C4-2B (cell line): ENCODE measurements around the gene COPG2.

ENCODE experiments used
- H3K27ac ChIP-seq: fragments of 450-650 bp; 2 replicates; pipeline ENCODE4 v1.5.1; 2017
- CTCF ChIP-seq: fragments of 450-650 bp; conservative IDR thresholded peaks from 2 replicates; pipeline ENCODE4 v1.5.1; 2017; ENCODE audit warnings: mild to moderate bottlenecking
- ZFX ChIP-seq: fragments of 450-650 bp; IDR thresholded peaks from 2 replicates; pipeline ENCODE4 v1.6.1; 2017

The COPG2 gene

GRCh38 chr7:130649004-130649790, 19.4 kb downstream of the COPG2 start:
- no peak overlapping the region for H3K27ac ChIP-seq
- TF ChIP-seq CTCF (no peak), ZFX (no peak)

- TF ChIP-seq CTCF (no peak), ZFX (no peak)
These were observed 20.0 kb downstream of the COPG2 start for GRCh38 chr7:130648580-130648979.

DNA sequence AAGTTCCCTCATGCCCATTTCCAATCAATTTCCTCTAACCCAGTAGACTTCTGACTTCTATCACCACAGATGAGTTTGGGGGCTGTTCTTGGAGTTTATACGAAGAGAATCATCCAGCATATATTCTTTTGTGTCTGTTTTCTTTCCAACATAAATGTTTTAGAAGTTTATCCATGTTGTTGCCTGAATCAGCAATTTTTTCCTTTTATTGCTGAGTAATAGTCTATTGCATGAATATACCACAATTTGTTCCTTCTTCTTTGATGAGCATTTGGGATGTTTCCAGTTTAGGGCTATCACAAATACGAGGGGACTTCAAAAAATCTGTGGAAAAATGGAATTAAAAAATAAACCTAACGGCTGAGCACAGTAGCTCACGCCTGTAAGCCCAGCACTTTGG, 26.2 kb downstream of the COPG2 start:
- no peak overlapping the region for H3K27ac ChIP-seq
- no peak for TF ChIP-seq ZFX
- TF ChIP-seq CTCF, result no peak

More at GRCh38 chr7:130648580-130648979, 20.0 kb downstream of the COPG2 start:
- no peak overlapping the region for H3K27ac ChIP-seq

DNA sequence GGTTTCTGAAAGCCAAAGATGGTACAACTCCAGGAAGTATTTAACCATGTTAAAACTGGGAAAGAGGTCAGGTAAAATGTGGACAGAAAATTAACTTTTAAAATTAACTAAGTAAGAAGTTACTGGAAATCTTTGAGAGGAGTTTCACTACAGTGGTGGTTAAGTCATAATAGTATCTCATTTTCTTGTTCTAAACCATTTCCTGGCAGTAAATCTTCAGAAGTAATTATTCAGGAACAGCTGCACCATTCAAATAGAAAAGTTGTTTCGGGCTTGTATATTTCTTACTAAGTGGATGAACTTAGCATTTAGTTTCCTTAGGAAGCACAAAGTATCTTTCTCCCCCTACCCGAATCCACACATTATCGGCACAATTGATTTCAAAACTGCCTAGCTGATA, 27.1 kb downstream of the COPG2 start:
- TF ChIP-seq CTCF, result no peak
- TF ChIP-seq ZFX, result no peak
- H3K27ac ChIP-seq, result no peak overlapping the region

DNA sequence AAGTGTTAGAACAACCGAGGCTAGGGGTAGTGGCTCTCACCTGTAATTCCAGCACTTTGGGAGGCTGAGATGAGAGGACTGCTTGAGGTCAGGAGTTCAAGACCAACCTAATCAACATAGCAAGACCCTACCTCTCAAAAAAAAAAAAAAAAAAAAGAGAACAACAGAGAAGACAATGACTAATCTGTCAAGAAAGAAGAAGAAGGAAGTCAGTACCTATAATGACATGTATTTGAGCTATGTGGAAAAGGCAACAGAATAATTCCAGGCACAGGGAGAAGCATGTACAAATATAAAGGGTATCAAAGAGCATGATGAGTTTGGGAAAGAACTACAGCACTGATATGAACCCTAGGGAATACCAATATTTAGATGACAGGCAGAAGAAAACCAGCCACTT, 27.5 kb downstream of the COPG2 start:
- TF ChIP-seq CTCF (no peak), ZFX (no peak)
- H3K27ac ChIP-seq, result no peak overlapping the region

DNA sequence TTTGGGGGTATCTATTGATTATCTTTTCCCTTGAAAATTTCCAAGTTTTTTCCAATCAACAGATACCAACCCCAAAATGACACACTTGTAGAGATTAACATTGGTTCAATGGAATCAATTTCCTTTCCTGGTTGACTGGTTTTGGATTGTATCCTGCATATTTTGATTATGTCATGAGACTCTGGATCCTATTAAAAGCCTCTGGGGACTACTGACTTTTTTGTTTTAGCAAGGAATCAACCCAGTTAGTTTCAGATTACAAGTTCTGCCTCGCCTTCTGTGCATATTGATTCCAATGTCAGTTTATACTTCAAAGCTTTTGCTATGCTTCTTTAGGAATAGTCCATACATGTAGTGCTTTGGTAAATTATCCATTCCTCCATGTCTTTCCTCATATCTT, 29.2 kb downstream of the COPG2 start:
- H3K27ac ChIP-seq, result no peak overlapping the region
- TF ChIP-seq ZFX (no peak), CTCF (no peak)

GRCh38 chr7:130632111-130632510, 36.4 kb downstream of the COPG2 start:
- no peak overlapping the region for H3K27ac ChIP-seq
- TF ChIP-seq CTCF, result no peak
- TF ChIP-seq ZFX, result no peak
